IPS-11a (cell line): ENCODE measurements around the gene BTBD6.

Experiments used
- H3K4me3 ChIP-seq: one replicate; pipeline ENCODE4 v1.5.1; 2013; ENCODE audit warnings: low read depth, low read length, control low read depth

BTBD6 gene

DNA sequence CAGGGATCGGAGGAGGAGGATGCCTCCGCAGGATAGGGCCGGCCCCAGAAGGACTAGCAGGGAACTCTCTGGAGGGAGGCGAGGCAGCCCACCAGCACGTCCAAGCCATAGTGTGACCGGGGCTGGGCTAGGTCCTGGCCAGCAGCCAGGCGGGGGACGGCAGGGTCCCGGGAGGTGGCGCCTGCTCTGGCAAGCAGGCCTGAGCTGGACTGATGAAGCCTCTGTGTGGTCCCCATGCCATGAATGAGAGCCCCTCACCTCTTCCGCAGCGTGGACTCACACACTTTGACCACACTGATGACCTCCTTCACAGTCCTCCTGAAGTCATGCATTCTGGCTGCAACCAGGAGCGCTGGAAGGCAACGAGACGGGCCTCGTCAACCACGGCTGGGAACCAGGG, 19.8 kb upstream of the BTBD6 start:
- H3K4me3 ChIP-seq: no peak overlapping the region

- no peak overlapping the region for H3K4me3 ChIP-seq
Observed at GRCh38 chr14:105229099-105229655, 19.2 kb upstream of the BTBD6 start.

- H3K4me3 ChIP-seq: no peak overlapping the region
Observed at GRCh38 chr14:105240811-105241576, 7.3 kb upstream of the BTBD6 start.

DNA sequence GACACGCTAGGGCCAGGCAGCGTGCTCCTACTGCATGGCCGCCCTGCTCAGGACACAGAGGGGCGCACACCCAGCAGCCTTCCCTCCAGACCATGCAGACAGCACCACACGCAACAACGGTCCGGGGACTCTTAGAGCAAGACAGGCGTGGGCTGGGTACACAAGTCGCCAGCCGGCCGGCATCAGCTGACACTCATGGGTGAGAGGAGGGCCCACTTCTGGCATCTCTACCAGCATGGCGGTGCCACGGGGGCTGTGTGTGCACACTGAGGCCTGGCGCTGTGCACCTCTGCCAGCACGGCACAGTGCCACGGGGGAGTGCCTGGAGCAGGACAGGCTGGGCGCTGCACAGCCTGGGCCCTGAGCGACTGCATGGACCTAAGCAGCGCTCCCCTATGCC, 6.7 kb upstream of the BTBD6 start:
- H3K4me3 ChIP-seq: no peak overlapping the region

DNA sequence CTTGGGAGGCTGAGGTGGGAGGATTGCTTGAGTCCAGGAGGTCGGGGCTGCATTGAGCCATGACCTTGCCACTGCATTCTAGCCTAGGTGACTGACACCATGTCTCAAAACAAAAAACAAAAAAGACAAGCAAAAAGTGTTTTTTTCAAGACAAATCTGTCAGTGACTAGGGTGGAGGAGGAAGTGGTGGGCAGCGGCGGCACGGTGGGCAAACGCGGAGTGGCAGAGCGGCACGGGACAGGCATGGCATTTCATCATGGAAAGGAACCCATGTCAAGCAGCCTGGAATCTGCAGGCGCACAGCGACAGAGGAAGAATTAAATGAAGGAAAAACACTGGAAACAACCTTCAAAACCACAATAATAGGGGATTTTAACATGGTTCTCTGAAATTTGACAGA, 4.0 kb upstream of the BTBD6 start:
- H3K4me3 ChIP-seq: no peak overlapping the region

DNA sequence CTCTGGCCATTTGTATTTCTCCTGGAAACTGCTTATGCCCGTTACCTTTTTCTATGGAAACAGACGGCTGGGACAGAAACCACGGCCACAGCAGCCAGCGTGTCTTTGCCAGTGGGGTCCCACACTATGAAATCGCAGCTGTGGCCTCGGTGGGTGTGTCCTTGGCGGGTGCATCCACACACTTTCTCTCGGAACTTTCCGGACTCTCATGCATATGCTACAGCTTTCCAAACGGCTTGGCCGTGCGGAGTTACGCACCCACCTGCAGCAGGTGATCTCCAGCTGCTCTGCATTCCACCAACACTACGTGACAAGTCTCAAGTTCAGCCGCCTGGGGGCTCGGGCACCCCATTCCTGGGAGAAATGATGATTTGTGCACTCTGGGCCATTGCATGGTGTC, 1.3 kb upstream of the BTBD6 start:
- no peak overlapping the region for H3K4me3 ChIP-seq

DNA sequence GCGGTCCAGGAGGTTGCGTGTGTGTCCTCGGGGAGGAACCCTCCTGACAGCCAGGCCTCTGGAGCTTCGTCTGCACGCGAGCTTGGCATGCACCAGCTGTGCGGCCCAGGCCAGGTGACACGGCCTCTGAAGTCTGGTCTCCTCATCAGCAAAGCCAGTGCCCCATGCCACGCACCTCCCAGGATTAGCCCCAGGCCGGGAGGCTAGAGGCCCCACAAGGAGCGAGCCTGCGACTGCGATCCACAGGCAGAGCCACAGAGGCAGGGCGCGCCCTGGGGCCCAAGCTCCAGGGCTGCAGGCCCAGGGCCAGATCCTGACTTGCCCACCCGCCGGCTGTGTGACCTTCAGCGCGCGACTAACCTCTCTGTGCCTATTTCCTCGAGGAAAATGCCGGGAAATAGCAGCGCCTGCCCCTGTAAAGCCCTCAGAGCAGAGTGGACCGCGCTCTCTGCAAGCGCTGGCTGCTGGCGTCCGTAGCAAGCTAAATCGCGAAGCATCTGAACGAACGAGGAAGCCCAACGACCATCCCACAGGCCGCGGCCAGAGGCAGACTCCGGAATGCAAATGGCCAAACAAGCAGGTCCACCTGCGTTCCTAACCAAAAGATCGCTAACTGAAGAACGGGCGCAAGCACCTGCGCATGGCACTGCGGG, 492 bp upstream of the BTBD6 start:
- H3K4me3 ChIP-seq: peak overlapping the region; percentile 58

- H3K4me3 ChIP-seq: peak overlapping the region; percentile 2
Observed at GRCh38 chr14:105249182-105250007, 1.1 kb downstream of the BTBD6 start.

DNA sequence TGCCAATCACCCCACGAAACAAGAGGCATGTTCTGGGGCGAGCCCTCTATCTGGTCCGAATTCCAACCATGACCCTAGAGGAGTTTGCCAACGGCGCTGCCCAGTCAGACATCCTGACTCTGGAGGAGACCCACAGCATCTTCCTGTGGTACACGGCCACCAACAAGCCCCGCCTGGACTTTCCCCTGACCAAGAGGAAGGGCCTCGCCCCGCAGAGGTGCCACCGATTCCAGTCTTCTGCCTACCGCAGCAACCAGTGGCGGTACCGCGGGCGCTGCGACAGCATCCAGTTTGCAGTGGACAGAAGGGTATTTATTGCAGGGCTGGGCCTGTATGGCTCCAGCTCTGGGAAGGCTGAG, 1.7 kb downstream of the BTBD6 start:
- H3K4me3 ChIP-seq: no peak overlapping the region

DNA sequence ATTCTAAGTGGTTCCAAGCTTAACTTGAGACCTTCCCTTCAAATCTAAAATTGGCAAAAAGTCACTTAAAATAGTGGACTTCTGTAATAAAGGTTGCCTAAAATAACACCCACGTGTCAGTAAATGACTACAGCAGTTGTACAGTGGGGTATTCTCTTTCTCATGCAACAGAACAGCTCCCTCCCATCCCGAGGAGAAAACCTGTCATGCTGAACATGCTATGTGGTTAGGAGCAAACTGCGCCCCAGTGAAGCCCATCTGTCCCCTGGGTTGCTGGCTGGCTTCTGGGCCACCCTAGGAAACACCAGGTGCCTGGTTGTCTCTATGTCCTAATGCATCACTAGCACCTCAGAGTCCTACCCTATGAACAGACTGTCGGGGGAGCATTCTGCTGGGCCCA, 2.7 kb downstream of the BTBD6 start:
- no peak overlapping the region for H3K4me3 ChIP-seq

- H3K4me3 ChIP-seq: no peak overlapping the region
Observed at GRCh38 chr14:105251920-105252319, 3.6 kb downstream of the BTBD6 start.

DNA sequence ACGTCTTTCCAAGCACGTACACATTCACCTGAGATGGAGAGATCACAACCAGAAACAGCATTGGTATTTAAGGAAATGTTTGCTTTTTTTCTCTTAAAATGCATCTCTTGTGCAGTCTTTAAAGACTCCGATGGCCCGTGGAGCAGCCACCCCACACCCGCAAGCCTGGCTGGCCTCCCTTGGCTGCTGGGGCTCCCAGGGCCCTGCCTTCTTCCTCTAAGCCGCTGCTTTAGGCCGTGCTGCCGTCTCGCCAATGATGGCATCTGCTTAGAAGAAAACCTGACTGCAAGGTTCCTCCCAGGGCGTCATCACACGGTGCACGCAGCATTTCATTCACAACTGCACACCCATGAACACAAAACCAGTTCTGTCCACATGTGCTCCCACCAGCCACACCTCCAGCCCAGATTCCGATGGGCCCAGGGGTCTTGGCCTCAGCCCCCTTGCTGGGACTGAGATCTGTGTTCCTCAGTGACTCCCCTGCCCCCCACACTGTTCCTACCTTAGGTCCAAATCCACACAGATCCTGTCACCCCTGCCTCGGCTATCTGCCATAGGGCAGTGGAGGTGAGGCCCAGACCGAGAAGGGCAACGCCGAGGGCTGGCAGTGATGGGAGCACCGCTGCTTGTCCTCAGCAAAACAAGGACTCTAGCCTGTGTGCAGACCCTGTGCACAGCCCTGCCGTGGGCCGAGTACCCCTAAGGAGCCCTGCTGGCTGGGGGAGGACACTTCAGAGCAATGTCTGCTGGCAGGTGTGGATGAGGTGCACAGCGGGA, 4.4 kb downstream of the BTBD6 start:
- H3K4me3 ChIP-seq: no peak overlapping the region

GRCh38 chr14:105253329-105253682, 5.0 kb downstream of the BTBD6 start:
- no peak overlapping the region for H3K4me3 ChIP-seq

DNA sequence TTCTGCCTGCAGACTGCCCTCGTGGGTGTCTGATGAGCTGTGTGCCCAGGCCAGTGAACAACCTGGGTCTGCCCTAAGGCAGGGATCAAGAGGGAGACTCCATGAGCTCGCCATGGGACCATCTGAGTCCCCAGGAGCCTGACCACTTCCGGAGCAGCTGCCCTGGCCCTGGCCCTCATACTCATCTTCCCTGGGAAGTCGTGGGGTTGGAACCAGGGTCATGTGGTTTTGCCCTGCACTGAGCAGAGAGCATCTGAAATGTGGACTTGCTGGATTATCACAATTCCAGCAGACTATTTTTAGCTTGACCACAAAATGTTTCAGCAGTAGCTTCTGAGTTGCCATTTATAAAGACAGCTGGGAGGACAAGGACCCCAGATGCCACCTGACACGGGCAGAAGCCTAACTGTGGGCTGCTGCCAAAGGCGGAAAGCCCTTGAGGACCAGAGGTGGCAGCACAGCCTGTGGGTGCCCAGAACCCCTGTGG, 6.7 kb downstream of the BTBD6 start:
- H3K4me3 ChIP-seq: no peak overlapping the region

GRCh38 chr14:105256292-105256960, 8.1 kb downstream of the BTBD6 start:
- H3K4me3 ChIP-seq: no peak overlapping the region

GRCh38 chr14:105257464-105257863, 9.1 kb downstream of the BTBD6 start:
- no peak overlapping the region for H3K4me3 ChIP-seq

GRCh38 chr14:105258846-105259245, 10.5 kb downstream of the BTBD6 start:
- no peak overlapping the region for H3K4me3 ChIP-seq

DNA sequence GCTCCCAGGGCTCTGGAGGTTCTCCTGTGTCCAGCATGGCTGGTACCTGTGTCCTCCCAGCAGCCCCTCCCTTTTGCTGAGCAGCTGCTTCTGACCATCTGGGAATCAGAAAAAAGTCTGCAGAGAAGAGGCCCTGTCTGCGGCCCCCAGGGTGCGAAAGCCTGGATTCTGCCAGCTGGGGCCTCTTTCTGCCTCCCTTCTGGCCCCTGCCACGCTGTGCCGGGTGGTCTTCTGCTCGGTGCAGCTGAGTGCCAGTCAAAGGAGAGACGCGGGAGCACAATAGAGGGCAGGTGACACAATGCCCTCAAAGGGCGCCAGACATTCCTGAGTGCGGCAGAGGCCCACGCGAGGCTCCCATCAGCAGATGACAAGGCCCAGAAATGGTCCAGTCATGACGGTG, 12.6 kb downstream of the BTBD6 start:
- no peak overlapping the region for H3K4me3 ChIP-seq

- H3K4me3 ChIP-seq: no peak overlapping the region
Observed at GRCh38 chr14:105261781-105262180, 13.4 kb downstream of the BTBD6 start.
